Stimulated activated CD8-positive, alpha-beta memory T cell treated with anti-CD3 and anti-CD28 coated beads, Interleukin-12 subunit alpha, Interleukin-12 subunit beta, amount 100 ng/mL, for 1 hour (primary cell): Measurements from ENCODE around the gene ARAF.
"Not testable (repeated sequence)": the region's sequence is repeated elsewhere in the genome, so short reads cannot be mapped to it uniquely, and the experiment has no call there.

ENCODE experiments used
- DNase-seq: peaks from one replicate; pipeline ENCODE4 v3.0.0-alpha.2; 2020; ENCODE audit warnings: low read depth

The ARAF gene

GRCh38 chrX:47560934-47561658 is at the start of gene ARAF:
ARAF (plus strand) TSS chrX:47561205; CDS start chrX:47562968, 1,763 bp downstream.
- DNase-seq: peak; percentile 90

GRCh38 chrX:47512383-47512782 is 48.6 kb upstream of the ARAF start:
- DNase-seq: not testable (repeated sequence)

GRCh38 chrX:47513034-47513965 is 47.7 kb upstream of the ARAF start:
- not testable (repeated sequence) for DNase-seq

- DNase-seq: no peak
Measured at GRCh38 chrX:47514533-47515235, 46.3 kb upstream of the ARAF start.

GRCh38 chrX:47515941-47516665 is 44.9 kb upstream of the ARAF start:
- DNase-seq: no peak

- DNase-seq: no peak
Measured at GRCh38 chrX:47518144-47518543, 42.9 kb upstream of the ARAF start.

GRCh38 chrX:47523297-47523696 is 37.7 kb upstream of the ARAF start:
- DNase-seq: peak; percentile 64

- DNase-seq: no peak
Measured at GRCh38 chrX:47523713-47524166, 37.3 kb upstream of the ARAF start.

- DNase-seq: no peak
Measured at GRCh38 chrX:47529548-47529947, 31.5 kb upstream of the ARAF start.

GRCh38 chrX:47530049-47530448 is 31.0 kb upstream of the ARAF start:
- DNase-seq: no peak

GRCh38 chrX:47539860-47540259 is 21.1 kb upstream of the ARAF start:
- DNase-seq: no peak

- no peak for DNase-seq
Measured at GRCh38 chrX:47540754-47541538, 20.1 kb upstream of the ARAF start.

GRCh38 chrX:47543496-47543895 is 17.5 kb upstream of the ARAF start:
- no peak for DNase-seq

GRCh38 chrX:47556045-47556623 is 4.9 kb upstream of the ARAF start:
- DNase-seq: peak; percentile 62

GRCh38 chrX:47558436-47558835 is 2.6 kb upstream of the ARAF start:
- no peak for DNase-seq

- no peak for DNase-seq
Measured at GRCh38 chrX:47560179-47560933, 649 bp upstream of the ARAF start.

GRCh38 chrX:47561659-47562151 is 700 bp downstream of the ARAF start:
- DNase-seq: no peak

- DNase-seq: no peak
Measured at GRCh38 chrX:47562615-47563243, 1.7 kb downstream of the ARAF start.

GRCh38 chrX:47563801-47564315 is 2.9 kb downstream of the ARAF start:
- DNase-seq: no peak
